Measurements from ENCODE around the gene SLC37A1.

SLC37A1 gene

DNA sequence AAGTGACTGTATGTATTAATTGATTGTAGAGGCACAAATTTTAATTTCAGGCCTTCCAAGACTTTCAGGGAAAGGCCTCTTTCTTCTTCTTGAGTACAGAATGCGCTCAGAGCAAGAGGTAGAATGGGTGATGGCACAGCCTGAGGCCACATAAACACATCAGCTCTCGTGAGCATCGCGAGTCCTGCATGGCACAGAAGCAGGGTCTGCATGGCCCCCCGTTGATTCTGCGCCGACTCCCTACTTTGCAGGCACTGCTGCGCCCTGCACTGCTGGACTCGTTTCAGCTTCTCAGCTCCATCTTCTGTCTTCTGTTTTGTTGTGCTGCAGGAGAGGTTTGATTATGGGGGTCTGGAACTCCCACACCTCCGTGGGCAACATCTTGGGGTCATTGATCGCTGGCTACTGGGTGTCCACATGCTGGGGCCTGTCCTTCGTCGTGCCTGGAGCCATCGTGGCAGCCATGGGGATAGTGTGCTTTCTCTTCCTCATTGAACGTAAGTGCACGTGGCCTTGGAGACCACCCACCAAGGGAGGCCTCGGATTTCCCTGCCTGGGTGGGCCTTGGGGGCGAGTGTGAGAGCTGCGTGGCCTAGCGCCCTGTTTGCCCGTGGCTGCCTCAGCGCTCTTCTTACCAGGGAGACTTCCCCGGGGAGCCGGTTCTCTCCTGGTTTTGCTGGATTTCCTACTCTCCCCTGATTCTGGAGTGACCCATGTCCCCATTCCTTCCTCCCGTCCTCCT, 29.6 kb downstream of the SLC37A1 start:
- no peak for DNase-seq (ENCODE audit: insufficient read length, low spot score)
- TF ChIP-seq, protein P1, sequence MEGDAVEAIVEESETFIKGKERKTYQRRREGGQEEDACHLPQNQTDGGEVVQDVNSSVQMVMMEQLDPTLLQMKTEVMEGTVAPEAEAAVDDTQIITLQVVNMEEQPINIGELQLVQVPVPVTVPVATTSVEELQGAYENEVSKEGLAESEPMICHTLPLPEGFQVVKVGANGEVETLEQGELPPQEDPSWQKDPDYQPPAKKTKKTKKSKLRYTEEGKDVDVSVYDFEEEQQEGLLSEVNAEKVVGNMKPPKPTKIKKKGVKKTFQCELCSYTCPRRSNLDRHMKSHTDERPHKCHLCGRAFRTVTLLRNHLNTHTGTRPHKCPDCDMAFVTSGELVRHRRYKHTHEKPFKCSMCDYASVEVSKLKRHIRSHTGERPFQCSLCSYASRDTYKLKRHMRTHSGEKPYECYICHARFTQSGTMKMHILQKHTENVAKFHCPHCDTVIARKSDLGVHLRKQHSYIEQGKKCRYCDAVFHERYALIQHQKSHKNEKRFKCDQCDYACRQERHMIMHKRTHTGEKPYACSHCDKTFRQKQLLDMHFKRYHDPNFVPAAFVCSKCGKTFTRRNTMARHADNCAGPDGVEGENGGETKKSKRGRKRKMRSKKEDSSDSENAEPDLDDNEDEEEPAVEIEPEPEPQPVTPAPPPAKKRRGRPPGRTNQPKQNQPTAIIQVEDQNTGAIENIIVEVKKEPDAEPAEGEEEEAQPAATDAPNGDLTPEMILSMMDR (IDR thresholded peaks at IDR 0.05; ENCODE audit: insufficient read depth, missing control alignments), result no peak
- no peak for FAIRE-seq

DNA sequence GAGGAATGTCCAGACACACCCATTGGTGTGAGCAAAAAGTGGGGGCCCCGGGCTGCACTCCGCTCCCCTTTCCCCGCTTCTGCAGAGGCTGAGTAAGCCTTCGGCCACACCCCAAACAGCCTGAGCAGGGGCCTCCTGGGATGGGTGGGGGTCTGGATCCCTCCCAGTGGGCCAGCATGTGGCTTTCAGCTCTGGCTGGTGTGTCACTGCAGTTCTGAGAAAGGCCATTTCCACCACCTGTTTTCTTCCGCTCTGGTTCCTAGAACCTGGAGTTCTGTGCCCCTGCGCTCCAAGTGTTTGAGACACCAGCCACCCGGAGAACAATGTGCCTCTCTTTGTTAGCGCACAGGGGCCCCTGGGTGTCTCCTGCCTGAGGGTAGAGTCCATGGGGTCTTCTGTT, 30.9 kb downstream of the SLC37A1 start:
- FAIRE-seq, result no peak
- no peak for DNase-seq (ENCODE audit: insufficient read length, low spot score)
- TF ChIP-seq, protein P1 (IDR thresholded peaks at IDR 0.05; ENCODE audit: insufficient read depth, missing control alignments), result no peak

DNA sequence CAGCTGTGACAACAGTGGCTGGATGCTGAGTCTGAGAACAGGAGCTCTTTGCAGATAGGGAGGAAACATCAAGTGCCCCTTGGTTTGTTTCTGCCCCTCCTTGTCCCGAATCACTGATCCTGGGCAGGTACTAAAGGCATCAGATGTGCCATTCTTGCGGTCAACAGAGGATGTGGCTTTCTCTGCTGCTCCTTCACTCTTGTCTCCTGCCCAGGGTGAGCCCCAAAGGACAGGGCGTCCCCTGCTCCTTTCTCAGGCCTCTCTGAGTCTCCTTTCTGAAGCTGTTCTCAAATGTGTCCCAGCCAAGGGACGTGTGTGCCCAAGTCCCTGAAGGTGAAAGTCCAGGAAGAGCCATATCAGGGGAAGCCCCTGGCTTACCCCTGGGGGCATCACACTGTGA, 31.7 kb downstream of the SLC37A1 start:
- DNase-seq (ENCODE audit: insufficient read length, low spot score) (no peak), FAIRE-seq (no peak)
- TF ChIP-seq, protein P1 (IDR thresholded peaks at IDR 0.05; ENCODE audit: insufficient read depth, missing control alignments), result no peak

GRCh38 chr21:42545745-42546144, 32.1 kb downstream of the SLC37A1 start:
- FAIRE-seq (no peak), DNase-seq (ENCODE audit: insufficient read length, low spot score) (no peak)
- TF ChIP-seq, protein P1 (IDR thresholded peaks at IDR 0.05; ENCODE audit: insufficient read depth, missing control alignments), result no peak

DNA sequence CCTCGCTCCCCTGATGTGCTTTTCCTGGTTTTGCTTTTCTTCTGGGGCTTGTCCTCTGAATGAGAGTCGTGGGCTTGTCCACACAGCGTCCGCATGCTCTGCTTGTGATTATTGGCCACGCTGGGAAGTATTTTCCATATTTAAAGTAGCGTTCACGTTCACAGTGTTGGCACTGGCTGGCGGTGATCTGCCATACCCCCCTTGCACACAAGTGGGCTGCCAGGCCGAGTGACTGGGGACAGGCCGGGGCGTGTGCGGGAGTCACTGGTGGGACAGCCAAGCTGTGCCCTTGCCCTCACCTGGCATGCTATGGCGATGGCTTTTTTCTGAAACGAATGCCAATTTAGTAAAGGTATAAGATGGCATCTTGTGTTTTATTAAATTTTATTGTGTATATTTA, 32.8 kb downstream of the SLC37A1 start:
- TF ChIP-seq, protein P1 (IDR thresholded peaks at IDR 0.05; ENCODE audit: insufficient read depth, missing control alignments), result no peak
- DNase-seq (ENCODE audit: insufficient read length, low spot score), result no peak
- no peak for FAIRE-seq

DNA sequence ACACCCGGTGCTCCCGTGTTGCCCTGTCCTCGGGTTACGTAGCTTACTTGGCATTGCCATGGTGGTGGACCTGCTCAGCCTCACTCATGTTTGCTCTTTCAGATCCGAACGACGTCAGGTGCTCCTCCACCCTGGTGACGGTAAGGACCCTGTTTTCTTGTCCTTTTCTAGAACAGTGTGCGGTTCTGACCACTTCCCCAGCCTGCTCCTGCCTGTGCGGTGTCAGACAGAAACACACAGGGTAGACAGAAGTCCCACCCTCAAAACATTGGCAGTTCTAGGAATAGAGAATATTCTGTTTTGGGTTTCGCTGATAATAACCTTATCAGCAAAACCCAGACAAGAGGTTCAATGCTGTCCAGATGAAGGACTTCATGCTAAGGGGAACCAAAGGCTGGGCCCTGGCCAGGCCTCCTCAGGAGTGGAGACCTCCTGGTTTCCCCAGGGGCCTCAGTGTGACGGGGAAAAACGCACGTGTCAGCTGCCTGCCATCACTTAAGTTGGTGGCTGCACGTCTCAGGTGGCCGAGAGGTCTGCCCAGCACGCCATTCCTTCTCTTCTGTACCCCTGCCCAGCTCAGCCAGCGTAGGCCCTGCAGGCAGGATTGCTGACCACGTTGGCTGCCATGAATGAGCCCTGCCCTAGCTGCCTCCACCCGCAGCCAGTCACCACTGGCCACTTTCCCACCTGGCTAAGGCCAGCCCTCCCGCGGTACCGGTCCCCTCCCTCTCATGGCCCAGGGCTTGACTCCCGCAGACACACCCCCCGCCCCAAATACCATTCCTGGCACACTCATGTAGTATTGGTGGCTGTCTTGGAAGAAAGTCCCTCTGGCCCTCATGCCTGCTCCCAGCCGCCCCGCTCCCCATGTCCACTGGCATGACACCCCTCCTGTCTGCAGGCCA, 33.6 kb downstream of the SLC37A1 start:
- DNase-seq (ENCODE audit: insufficient read length, low spot score), result no peak
- FAIRE-seq, result no peak
- TF ChIP-seq, protein P1 (IDR thresholded peaks at IDR 0.05; ENCODE audit: insufficient read depth, missing control alignments), result no peak

Measured in D721Med (cell line).